ENCODE results near the gene TMEM128.

The TMEM128 gene, protein sequence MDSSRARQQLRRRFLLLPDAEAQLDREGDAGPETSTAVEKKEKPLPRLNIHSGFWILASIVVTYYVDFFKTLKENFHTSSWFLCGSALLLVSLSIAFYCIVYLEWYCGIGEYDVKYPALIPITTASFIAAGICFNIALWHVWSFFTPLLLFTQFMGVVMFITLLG

DNA sequence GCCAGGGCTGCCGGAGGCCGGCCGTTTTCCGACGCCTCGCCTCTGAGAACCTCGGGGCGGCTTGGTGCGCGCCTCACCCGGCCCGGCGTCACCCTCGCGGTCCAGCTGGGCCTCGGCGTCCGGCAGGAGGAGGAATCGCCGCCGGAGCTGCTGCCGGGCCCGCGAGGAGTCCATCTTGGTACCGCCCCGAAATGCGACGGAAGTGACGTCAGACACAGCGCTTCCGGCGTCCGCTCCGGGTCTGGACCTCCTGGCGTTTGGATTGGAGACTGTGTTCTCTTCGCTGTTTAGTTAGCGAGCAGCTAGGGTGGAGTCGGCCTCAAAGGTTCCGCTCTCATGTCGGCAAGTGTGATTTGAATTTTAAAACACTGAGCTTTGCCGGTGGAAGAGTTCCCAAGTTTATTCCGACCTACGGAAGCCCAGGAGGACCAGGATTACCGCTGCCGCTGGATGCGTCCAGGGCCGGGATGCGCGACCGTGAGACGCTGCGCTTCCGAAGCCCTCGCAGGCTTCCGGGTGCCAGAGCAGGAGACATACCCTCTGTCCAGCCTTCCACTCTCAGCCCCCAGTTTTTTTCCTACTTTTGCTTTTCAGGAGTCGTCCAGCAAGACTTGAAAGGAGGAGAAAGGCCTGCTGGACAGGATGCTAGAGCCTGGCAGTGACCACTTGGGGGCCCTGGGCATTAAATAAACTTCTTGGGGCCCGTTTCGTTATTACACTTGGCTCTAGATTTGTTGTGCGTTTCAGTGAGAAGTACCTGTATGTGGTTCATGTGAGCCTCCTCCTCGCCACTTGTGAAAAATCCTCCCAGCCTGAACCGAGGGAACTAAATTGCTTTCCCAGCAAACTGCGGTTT, at the start of gene TMEM128:
Gene TMEM128, minus strand, starts transcription at position 195 of the 856 bp plus-strand sequence. Its CDS starts 21 bp downstream, at position 174.
- peak; percentile 73 for DNase-seq (ENCODE audit: low read depth)
- peak within 1 kb of the TSS; percentile 96 for H3K4me3 ChIP-seq (ENCODE audit: low read depth, low read length)

DNA sequence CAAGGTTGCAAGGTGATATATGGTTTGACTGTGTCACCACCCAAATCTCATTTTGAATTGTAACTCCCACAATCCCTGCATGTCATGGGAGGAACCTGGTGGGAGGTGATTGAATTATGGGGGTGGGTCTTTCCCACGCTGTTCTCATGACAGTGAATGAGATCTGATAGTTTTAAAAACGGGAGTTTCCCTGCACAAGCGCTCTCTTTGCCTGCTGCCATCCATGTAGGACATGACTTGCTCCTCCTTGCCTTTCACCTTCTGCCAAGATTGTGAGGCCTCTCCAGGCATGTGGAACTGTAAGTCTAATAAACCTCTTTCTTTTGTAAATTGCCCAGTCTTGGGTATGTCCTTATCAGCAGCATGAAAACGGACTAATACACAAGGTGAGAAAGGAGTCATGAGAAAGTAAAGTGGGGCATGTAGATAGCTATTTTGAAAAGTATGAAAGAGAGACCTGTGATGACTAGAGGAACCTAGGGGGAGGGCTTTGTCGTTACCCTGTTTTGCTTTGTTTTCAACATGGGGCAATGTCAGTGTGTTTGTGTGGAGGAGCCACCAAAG, 48.3 kb upstream of the TMEM128 start:
- no peak overlapping the region for H3K4me3 ChIP-seq (ENCODE audit: low read depth, low read length)
- DNase-seq (ENCODE audit: low read depth): no peak

DNA sequence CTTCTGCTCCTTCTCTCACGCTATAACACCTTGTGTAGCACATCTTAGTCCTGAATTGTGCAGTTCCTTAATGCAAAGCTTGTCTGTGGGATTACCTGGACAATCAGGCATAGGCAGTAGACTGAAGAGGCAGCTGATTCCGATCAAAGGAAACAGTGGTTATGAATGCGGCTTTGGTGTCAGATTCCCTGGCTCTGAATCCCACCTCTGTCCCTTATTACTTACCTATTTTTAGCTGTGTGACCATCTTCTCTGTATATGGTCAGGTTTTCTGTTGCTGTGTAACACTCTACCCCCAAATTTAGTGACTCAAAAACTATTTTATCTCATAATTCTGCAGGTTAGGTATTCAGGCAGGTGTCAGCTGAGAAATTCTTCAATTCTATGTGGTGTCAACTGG, 45.3 kb upstream of the TMEM128 start:
- no peak for DNase-seq (ENCODE audit: low read depth)
- H3K4me3 ChIP-seq (ENCODE audit: low read depth, low read length): no peak overlapping the region

DNA sequence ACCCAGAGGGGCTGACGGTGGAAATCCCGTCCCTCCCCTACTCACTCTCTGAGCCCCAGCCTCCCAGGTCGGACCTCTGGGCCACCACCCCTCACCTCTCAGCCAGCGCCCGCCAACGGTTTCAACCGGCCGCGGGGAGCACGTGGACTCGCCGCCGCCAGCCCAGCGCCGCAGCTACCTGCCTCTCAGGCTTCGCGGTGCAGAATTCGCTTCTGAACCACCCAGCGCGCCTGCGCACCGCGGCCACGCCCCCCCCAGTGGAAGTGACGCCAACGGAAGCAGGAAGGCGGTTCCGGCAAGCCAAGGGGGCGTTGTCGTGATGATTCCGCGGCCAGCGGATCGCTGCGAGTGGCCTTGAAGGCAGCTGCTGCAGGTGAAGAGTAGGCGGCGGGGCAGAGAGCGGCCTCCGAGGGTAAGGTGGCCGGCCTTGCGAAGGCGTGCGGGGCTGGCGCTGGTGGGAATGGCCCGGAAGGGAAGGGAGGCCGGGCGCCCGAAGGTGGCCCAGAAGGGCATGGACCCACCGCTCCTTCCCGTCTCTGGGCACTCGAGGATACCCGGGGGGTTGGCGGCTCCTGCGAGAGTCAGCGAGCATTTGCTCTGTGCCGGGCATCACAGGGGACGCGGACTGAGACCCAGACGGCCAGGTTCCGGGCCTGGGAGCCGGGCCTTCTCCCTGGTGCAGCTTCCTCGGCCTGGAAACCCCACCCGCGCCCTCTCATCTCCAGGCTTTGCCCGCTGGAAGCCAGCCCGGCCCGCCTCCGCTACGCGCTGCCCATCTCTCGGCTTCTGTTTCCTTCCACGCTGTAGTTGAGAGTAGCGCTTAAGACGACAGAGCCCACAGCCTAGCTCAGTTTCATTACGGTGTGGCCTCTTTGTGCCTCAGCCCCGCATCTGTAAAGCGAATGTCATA, 42.2 kb upstream of the TMEM128 start, which contains the start of the genes LYAR and ZBTB49:
Gene LYAR, minus strand, starts transcription at position 214 of the 910 bp plus-strand sequence. CDS start 6,412 bp downstream, outside the sequence.
Gene ZBTB49, plus strand, starts transcription at position 311 of the 910 bp plus-strand sequence. CDS start 9,695 bp downstream, outside the sequence.
- H3K4me3 ChIP-seq (ENCODE audit: low read depth, low read length): peak within 1 kb of the TSS; percentile 76
- DNase-seq (ENCODE audit: low read depth): peak; percentile 62

DNA sequence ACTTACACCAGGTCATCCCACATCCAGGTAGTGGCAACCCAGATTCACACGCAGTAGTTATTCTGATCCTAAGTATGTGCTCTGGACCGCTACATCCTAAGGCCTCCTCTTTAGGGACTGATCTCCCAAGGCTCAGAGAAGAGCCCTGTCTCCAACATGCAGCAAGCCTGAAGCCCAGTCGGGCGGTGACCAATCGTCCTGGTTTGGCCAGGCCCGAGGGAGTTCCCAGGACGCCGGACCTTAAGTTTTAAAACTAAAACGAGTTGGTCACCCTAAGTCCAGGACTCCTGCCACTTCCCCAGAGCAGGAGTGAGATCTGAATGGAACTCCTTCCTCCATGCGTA, 41.5 kb upstream of the TMEM128 start:
- H3K4me3 ChIP-seq (ENCODE audit: low read depth, low read length): peak overlapping the region; percentile 76
- DNase-seq (ENCODE audit: low read depth): no peak

- peak overlapping the region; percentile 76 for H3K4me3 ChIP-seq (ENCODE audit: low read depth, low read length)
- DNase-seq (ENCODE audit: low read depth): no peak
These were observed 41.0 kb upstream of the TMEM128 start for GRCh38 chr4:4289055-4289454.

GRCh38 chr4:4288098-4288497, 40.1 kb upstream of the TMEM128 start:
- no peak overlapping the region for H3K4me3 ChIP-seq (ENCODE audit: low read depth, low read length)
- no peak for DNase-seq (ENCODE audit: low read depth)

- H3K4me3 ChIP-seq (ENCODE audit: low read depth, low read length): no peak overlapping the region
- no peak for DNase-seq (ENCODE audit: low read depth)
These were observed 37.0 kb upstream of the TMEM128 start for GRCh38 chr4:4284827-4285618.

DNA sequence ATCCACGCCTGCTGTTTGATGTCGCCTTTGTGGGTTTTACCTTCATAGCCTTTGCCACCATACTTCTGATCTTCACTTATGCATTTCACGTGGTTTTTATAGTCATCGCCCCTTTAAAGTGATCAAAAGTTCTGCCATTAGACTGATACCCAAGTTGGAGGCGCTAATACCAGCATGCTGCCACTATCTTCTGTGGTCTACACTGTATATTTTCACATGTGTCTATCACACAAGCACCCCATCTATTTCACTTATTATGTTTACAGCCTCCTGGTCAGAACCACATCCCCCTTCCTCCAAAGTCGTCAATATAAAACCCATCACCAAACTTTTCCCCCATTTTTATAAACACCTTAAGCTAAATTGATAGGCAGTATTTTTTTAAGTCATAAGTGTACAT, 33.8 kb upstream of the TMEM128 start:
- no peak overlapping the region for H3K4me3 ChIP-seq (ENCODE audit: low read depth, low read length)
- DNase-seq (ENCODE audit: low read depth): no peak

DNA sequence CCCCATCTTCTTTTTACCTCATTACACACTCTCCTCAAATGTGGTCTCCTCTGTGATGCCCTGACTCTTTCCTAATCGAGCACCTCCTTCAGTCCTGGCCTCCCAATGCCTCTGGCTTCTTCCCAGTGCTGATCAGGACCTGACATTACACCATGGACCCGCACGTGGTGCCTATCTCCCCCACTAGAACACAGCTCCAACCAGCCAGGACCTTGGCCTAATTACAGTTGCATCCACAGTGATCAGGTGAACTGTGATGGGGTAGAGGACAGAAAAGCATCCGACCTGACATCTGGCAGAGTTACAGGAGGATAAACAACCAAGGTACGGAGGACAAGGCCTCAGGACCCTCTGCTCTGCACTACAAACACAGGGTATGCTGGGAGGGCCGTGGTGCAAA, 29.5 kb upstream of the TMEM128 start:
- no peak overlapping the region for H3K4me3 ChIP-seq (ENCODE audit: low read depth, low read length)
- no peak for DNase-seq (ENCODE audit: low read depth)

GRCh38 chr4:4274226-4274625, 26.2 kb upstream of the TMEM128 start:
- H3K4me3 ChIP-seq (ENCODE audit: low read depth, low read length): no peak overlapping the region
- no peak for DNase-seq (ENCODE audit: low read depth)

GRCh38 chr4:4271912-4272311, 23.9 kb upstream of the TMEM128 start:
- H3K4me3 ChIP-seq (ENCODE audit: low read depth, low read length): no peak overlapping the region
- no peak for DNase-seq (ENCODE audit: low read depth)

- DNase-seq (ENCODE audit: low read depth): no peak
- H3K4me3 ChIP-seq (ENCODE audit: low read depth, low read length): no peak overlapping the region
These were observed 22.5 kb upstream of the TMEM128 start for GRCh38 chr4:4270529-4270928.

DNA sequence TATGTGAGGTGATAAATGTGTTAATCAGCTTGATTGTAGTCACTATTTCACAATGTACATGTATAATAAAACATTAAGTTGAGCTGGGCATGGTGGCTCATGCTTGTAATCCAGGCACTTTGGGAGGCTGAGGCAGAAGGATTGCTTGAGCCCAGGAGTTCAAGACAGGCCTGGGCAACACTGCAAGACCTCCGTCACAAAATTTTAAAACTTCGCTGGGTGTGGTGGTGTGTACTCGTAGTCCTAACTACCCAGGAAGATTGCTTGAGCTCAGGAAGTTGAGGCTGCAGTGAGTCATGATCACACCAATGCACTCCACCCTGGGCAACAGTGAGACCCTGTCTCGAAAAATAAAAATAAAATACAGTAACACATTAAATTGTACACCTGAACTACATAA, 21.8 kb upstream of the TMEM128 start:
- DNase-seq (ENCODE audit: low read depth): no peak
- no peak overlapping the region for H3K4me3 ChIP-seq (ENCODE audit: low read depth, low read length)

- H3K4me3 ChIP-seq (ENCODE audit: low read depth, low read length): no peak overlapping the region
- DNase-seq (ENCODE audit: low read depth): no peak
These were observed 21.3 kb upstream of the TMEM128 start for GRCh38 chr4:4269331-4269731.

GRCh38 chr4:4268776-4269175, 20.8 kb upstream of the TMEM128 start:
- DNase-seq (ENCODE audit: low read depth): no peak
- H3K4me3 ChIP-seq (ENCODE audit: low read depth, low read length): no peak overlapping the region

DNA sequence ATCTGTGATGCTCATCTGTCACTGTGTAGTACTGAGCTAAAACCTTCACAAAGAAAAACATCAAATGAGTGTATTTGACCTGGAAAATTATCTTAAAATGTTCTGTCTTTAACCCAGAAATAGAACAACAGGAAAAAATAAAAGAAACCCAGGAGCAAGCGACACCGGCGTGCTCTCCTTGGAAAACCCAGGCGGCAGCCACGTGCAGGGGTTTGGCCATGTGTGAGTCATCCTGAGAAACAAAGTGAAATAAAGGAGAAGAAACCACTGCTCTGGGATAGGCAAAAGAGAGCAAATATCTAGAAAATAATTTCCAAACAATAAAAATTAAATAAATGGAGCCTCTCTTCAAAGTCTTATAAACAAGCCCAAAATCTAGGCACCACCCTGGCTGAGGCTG, 20.0 kb upstream of the TMEM128 start:
- no peak for DNase-seq (ENCODE audit: low read depth)
- no peak overlapping the region for H3K4me3 ChIP-seq (ENCODE audit: low read depth, low read length)

- no peak for DNase-seq (ENCODE audit: low read depth)
- H3K4me3 ChIP-seq (ENCODE audit: low read depth, low read length): no peak overlapping the region
These were observed 12.2 kb upstream of the TMEM128 start for GRCh38 chr4:4260185-4260751.
